ENCODE results near the gene TTC9.

The TTC9 gene

DNA sequence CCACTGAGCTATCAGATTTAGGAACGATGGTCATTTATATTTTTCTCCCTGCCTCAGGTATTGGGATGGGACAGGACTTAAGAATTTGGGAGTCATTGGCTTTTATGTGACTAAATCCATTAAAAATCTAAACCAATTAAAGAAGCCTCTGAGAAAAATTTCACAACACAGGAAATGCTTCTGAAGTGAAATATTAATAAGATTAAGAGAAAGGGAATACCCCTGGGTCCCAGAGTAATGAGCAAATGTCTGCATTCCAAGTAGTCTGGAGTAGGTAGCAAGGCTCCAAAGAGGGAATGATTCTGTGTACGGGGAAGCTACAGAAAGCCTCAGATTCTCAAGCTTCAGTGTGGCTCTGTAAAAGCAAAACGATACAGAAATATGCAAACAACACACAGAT, 40.6 kb upstream of the TTC9 start:
- DNase-seq (ENCODE audit: insufficient read length, low spot score) (no peak), FAIRE-seq (no peak)
- TF ChIP-seq, protein P1, sequence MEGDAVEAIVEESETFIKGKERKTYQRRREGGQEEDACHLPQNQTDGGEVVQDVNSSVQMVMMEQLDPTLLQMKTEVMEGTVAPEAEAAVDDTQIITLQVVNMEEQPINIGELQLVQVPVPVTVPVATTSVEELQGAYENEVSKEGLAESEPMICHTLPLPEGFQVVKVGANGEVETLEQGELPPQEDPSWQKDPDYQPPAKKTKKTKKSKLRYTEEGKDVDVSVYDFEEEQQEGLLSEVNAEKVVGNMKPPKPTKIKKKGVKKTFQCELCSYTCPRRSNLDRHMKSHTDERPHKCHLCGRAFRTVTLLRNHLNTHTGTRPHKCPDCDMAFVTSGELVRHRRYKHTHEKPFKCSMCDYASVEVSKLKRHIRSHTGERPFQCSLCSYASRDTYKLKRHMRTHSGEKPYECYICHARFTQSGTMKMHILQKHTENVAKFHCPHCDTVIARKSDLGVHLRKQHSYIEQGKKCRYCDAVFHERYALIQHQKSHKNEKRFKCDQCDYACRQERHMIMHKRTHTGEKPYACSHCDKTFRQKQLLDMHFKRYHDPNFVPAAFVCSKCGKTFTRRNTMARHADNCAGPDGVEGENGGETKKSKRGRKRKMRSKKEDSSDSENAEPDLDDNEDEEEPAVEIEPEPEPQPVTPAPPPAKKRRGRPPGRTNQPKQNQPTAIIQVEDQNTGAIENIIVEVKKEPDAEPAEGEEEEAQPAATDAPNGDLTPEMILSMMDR (IDR thresholded peaks at IDR 0.05; ENCODE audit: insufficient read depth, missing control alignments): no peak

DNA sequence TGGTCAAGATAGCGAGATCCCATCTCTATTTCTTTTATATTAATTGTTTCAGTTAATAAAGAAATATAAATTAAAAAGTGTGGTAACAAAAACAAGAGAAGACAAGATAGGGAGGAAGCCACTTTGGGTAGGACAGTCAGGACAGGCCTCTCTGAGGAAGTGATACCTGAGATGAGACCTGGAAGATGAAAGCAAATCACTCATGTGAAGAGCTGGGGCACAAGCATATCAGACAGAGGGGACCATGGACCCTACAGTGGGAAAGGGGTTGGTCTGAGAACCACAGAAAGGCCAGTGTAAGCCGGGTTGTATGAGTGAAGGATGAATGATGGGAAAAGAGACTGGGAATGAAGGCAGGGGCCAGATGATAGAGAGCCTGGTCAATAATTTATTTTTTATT, 39.5 kb upstream of the TTC9 start:
- TF ChIP-seq, protein P1 (IDR thresholded peaks at IDR 0.05; ENCODE audit: insufficient read depth, missing control alignments): no peak
- no peak for FAIRE-seq
- DNase-seq (ENCODE audit: insufficient read length, low spot score): no peak

DNA sequence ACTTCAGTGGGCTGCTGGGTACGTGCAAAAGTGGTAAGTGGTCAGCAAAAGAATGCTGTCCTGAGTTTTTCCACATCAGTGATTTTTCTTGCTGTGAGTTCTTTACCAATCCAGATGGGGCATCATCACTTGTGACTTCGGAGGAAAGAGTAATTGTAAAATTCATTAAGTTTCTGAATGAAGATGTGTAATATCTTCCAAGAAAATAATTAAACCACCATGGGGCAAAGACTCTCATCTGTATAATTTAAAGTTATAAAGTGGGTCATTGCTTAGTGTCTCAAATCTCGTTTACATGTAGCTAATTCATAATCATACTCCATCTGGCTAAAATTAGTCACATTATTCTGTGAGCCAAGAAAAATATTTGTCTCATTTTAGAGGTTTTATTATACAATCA, 30.5 kb upstream of the TTC9 start:
- FAIRE-seq (no peak), DNase-seq (ENCODE audit: insufficient read length, low spot score) (no peak)
- TF ChIP-seq, protein P1 (IDR thresholded peaks at IDR 0.05; ENCODE audit: insufficient read depth, missing control alignments): no peak

DNA sequence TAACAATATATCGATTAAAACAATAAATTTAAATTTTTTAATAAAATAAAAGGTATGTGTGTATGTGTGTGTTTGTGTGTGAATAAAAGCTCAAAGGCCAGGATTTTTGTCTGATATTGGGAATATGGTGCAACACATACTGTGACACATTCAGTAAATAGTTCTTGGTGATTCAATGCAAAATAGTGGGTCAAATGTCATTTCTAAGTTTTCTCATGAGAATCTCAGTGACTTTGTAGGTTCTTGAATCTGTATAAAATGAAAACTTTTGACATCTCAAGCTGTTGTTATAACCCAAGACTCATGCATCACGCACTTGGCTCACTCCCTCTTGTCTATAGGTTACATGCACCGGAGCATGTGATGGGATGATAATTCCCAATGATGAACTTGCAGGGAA, 25.1 kb upstream of the TTC9 start:
- DNase-seq (ENCODE audit: insufficient read length, low spot score) (no peak), FAIRE-seq (no peak)
- TF ChIP-seq, protein P1 (IDR thresholded peaks at IDR 0.05; ENCODE audit: insufficient read depth, missing control alignments): no peak

DNA sequence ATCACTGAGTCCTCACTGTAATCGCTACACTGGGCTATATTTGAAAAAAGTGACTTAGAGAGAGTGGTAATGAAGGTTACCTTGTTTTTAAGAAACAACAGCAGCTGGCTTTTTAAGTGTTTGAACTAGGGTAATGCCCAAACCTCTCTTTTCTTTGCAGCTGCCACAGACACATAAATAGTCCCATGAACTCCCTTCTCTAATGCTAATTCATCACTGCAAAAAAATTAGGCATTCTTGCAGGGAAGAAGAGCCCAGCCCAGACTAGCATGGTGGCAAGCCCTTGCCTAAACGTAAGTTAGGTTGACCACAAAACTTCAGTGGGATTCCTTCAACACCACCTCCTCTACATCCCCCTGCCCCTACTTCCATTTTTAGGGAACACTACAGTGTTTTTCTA, 23.4 kb upstream of the TTC9 start:
- TF ChIP-seq, protein P1 (IDR thresholded peaks at IDR 0.05; ENCODE audit: insufficient read depth, missing control alignments): no peak
- FAIRE-seq (no peak), DNase-seq (ENCODE audit: insufficient read length, low spot score) (no peak)

DNA sequence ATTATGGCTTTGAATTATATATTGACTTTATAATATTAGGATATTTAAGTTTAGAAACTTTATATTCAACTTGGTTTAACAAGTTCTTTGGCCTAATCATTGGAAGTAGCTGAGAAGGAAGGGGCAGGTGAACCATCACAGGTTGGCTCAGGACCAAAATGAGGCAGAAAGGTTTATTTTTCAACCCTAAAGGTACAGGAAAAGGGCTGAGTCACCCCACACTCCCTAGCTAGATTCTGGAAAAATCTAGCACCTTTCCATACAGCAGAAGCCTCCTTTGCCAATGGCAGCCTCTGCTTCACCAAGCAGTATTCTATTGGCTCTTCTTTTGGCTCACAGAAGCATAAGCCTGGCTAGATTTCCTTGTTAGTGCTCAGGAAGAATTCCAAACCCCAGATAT, 22.0 kb upstream of the TTC9 start:
- FAIRE-seq (no peak), DNase-seq (ENCODE audit: insufficient read length, low spot score) (no peak)
- TF ChIP-seq, protein P1 (IDR thresholded peaks at IDR 0.05; ENCODE audit: insufficient read depth, missing control alignments): no peak

DNA sequence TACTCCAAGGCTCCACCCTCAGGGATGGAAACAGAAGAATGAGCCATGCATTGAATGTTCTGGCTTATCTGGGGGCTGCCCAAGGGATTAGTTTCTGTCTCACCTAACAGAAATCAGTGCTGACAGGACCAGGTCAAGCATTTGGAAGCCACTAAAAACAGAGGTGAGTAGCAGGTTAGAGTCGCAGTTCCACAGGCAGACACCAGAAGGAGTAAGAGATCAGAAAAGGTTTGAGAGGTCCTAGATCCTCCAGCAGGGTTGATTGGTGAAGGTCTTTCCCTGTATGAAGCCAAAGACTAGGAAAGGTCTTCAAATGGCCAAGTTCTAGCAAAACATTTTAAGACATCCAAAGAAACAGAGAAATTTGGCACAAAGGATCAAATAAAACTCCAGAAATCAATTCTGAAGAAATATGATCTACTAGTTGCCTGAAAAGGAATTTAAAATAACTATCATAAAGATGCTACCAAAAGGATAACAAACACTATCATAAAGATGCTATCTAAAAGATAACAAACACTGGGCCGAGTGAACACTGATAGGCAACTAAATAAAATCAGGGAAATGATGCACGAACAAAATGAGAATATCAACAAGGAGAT, 19.5 kb upstream of the TTC9 start:
- no peak for FAIRE-seq
- no peak for DNase-seq (ENCODE audit: insufficient read length, low spot score)

More for the DNA sequence above, 19.5 kb upstream of the TTC9 start:
- TF ChIP-seq, protein P1 (IDR thresholded peaks at IDR 0.05; ENCODE audit: insufficient read depth, missing control alignments): peak; percentile 78
